ENCODE data around the gene NOS2. TPM values are rescaled to one million over a fixed set of nuclear protein-coding genes. Genes with fewer than 3 reads are reported as not detected.
"Not testable (repeated sequence)": the region's sequence is repeated elsewhere in the genome, so short reads cannot be mapped to it uniquely, and the experiment has no call there.

Gene NOS2
- 1.3 TPM for polyA plus RNA-seq
- long read RNA-seq, donor 1: 0 reads
- long read RNA-seq, donor 2: 0 reads
- long read RNA-seq, donor 3: 0 reads
- long read RNA-seq, donor 4: 0 reads
- long read RNA-seq, donor 5: 0 reads
- long read RNA-seq, donor 6: 0 reads
- long read RNA-seq, donor 7: 0 reads
- long read RNA-seq, donor 8: 0 reads
- long read RNA-seq, donor 9: 0 reads
- long read RNA-seq, donor 10: 0 reads
- long read RNA-seq, donor 11: 0 reads

- H3K4me1 ChIP-seq (ENCODE audit: control insufficient read depth, insufficient read depth, low read length): peaks cover 38% of the 10 kb centered on the region
- no peaks in the 10 kb centered on the region for H3K9me3 ChIP-seq (ENCODE audit: control insufficient read depth, low read depth, low read length)
- H3K4me3 ChIP-seq (ENCODE audit: low read length): no peak within 1 kb of the TSS
- WGBS (ENCODE audit: insufficient coverage, low lambda C conversion rate): no CpG with 5 or more reads among the region's 1 CpG
- H3K36me3 ChIP-seq (ENCODE audit: control insufficient read depth, insufficient read depth, low read length): no peaks in the 10 kb centered on the region
- H3K27me3 ChIP-seq (ENCODE audit: control insufficient read depth, insufficient read depth, low read length): no peaks in the 10 kb centered on the region
- peak; percentile 81 to 91 for DNase-seq
- peak within 1 kb of the TSS; percentile 52 for H3K27ac ChIP-seq (ENCODE audit: low read length)
Observed at GRCh38 chr17:27800522-27800921, at the start of gene NOS2. TSS of gene NOS2 (minus strand) at chr17:27800529. CDS start at chr17:27798809, 1,720 bp downstream.

- Histone ChIP-seq H3K9me3 (ENCODE audit: control insufficient read depth, low read depth, low read length) (peaks cover 5% of the 10 kb centered on the region), H3K4me3 (ENCODE audit: low read length) (no peak overlapping the region), H3K36me3 (ENCODE audit: control insufficient read depth, insufficient read depth, low read length) (no peaks in the 10 kb centered on the region), H3K27ac (ENCODE audit: low read length) (no peak overlapping the region), H3K27me3 (ENCODE audit: control insufficient read depth, insufficient read depth, low read length) (no peaks in the 10 kb centered on the region), H3K4me1 (ENCODE audit: control insufficient read depth, insufficient read depth, low read length) (peaks cover 26% of the 10 kb centered on the region)
- no peak for DNase-seq
- 83% methylated on average over 1 of the region's 9 CpGs for WGBS (ENCODE audit: insufficient coverage, low lambda C conversion rate)
Observed at GRCh38 chr17:27849474-27850185, 49.3 kb upstream of the NOS2 start.

- H3K9me3 ChIP-seq (ENCODE audit: control insufficient read depth, low read depth, low read length): peaks cover 5% of the 10 kb centered on the region
- DNase-seq: no peak
Observed at GRCh38 chr17:27848931-27849330, 48.6 kb upstream of the NOS2 start.

GRCh38 chr17:27846808-27847307, 46.5 kb upstream of the NOS2 start:
- H3K4me1 ChIP-seq (ENCODE audit: control insufficient read depth, insufficient read depth, low read length): peaks cover 26% of the 10 kb centered on the region
- not testable (repeated sequence) for DNase-seq; H3K9me3 ChIP-seq (ENCODE audit: control insufficient read depth, low read depth, low read length); H3K4me3 ChIP-seq (ENCODE audit: low read length); H3K27me3 ChIP-seq (ENCODE audit: control insufficient read depth, insufficient read depth, low read length); H3K27ac ChIP-seq (ENCODE audit: low read length); H3K36me3 ChIP-seq (ENCODE audit: control insufficient read depth, insufficient read depth, low read length)
- WGBS (ENCODE audit: insufficient coverage, low lambda C conversion rate): no CpG with 5 or more reads among the region's 11 CpGs

More at GRCh38 chr17:27848931-27849330, 48.6 kb upstream of the NOS2 start:
- 80% methylated on average over 1 of the region's 3 CpGs for WGBS (ENCODE audit: insufficient coverage, low lambda C conversion rate)
- H3K27ac ChIP-seq (ENCODE audit: low read length): no peak overlapping the region
- no peaks in the 10 kb centered on the region for H3K36me3 ChIP-seq (ENCODE audit: control insufficient read depth, insufficient read depth, low read length)
- peaks cover 26% of the 10 kb centered on the region for H3K4me1 ChIP-seq (ENCODE audit: control insufficient read depth, insufficient read depth, low read length)
- no peaks in the 10 kb centered on the region for H3K27me3 ChIP-seq (ENCODE audit: control insufficient read depth, insufficient read depth, low read length)
- H3K4me3 ChIP-seq (ENCODE audit: low read length): no peak overlapping the region

GRCh38 chr17:27846042-27846655, 45.8 kb upstream of the NOS2 start:
- no CpG with 5 or more reads among the region's 23 CpGs for WGBS (ENCODE audit: insufficient coverage, low lambda C conversion rate)
- Histone ChIP-seq H3K4me1 (ENCODE audit: control insufficient read depth, insufficient read depth, low read length) (peaks cover 26% of the 10 kb centered on the region), H3K4me3 (ENCODE audit: low read length) (no peak overlapping the region), H3K9me3 (ENCODE audit: control insufficient read depth, low read depth, low read length) (peaks cover 5% of the 10 kb centered on the region), H3K27me3 (ENCODE audit: control insufficient read depth, insufficient read depth, low read length) (no peaks in the 10 kb centered on the region), H3K27ac (ENCODE audit: low read length) (peak overlapping the region; percentile 78), H3K36me3 (ENCODE audit: control insufficient read depth, insufficient read depth, low read length) (no peaks in the 10 kb centered on the region)
- peak in 1 of 2 donors; percentile 64 for DNase-seq

- Histone ChIP-seq H3K27ac (ENCODE audit: low read length) (peak overlapping the region; percentile 78), H3K4me3 (ENCODE audit: low read length) (no peak overlapping the region), H3K4me1 (ENCODE audit: control insufficient read depth, insufficient read depth, low read length) (peaks cover 26% of the 10 kb centered on the region), H3K36me3 (ENCODE audit: control insufficient read depth, insufficient read depth, low read length) (no peaks in the 10 kb centered on the region), H3K9me3 (ENCODE audit: control insufficient read depth, low read depth, low read length) (peaks cover 5% of the 10 kb centered on the region), H3K27me3 (ENCODE audit: control insufficient read depth, insufficient read depth, low read length) (no peaks in the 10 kb centered on the region)
- peak; percentile 83 to 95 for DNase-seq
- WGBS (ENCODE audit: insufficient coverage, low lambda C conversion rate): 20% methylated on average over 4 of the region's 13 CpGs
Observed at GRCh38 chr17:27845264-27846041, 45.1 kb upstream of the NOS2 start.

- Histone ChIP-seq H3K36me3 (ENCODE audit: control insufficient read depth, insufficient read depth, low read length) (no peaks in the 10 kb centered on the region), H3K4me1 (ENCODE audit: control insufficient read depth, insufficient read depth, low read length) (peaks cover 9% of the 10 kb centered on the region), H3K9me3 (ENCODE audit: control insufficient read depth, low read depth, low read length) (no peaks in the 10 kb centered on the region), H3K27ac (ENCODE audit: low read length) (no peak overlapping the region), H3K4me3 (ENCODE audit: low read length) (no peak overlapping the region), H3K27me3 (ENCODE audit: control insufficient read depth, insufficient read depth, low read length) (no peaks in the 10 kb centered on the region)
- no peak for DNase-seq
- WGBS (ENCODE audit: insufficient coverage, low lambda C conversion rate): 100% methylated on average over 1 of the region's 1 CpG
Observed at GRCh38 chr17:27840688-27841087, 40.4 kb upstream of the NOS2 start.

GRCh38 chr17:27840406-27840678, 40.0 kb upstream of the NOS2 start:
- H3K27me3 ChIP-seq (ENCODE audit: control insufficient read depth, insufficient read depth, low read length); H3K36me3 ChIP-seq (ENCODE audit: control insufficient read depth, insufficient read depth, low read length); H3K27ac ChIP-seq (ENCODE audit: low read length); H3K4me3 ChIP-seq (ENCODE audit: low read length); H3K9me3 ChIP-seq (ENCODE audit: control insufficient read depth, low read depth, low read length); H3K4me1 ChIP-seq (ENCODE audit: control insufficient read depth, insufficient read depth, low read length); DNase-seq: not testable (repeated sequence)
- WGBS (ENCODE audit: insufficient coverage, low lambda C conversion rate): no CpG with 5 or more reads among the region's 1 CpG

- not testable (repeated sequence) for H3K9me3 ChIP-seq (ENCODE audit: control insufficient read depth, low read depth, low read length); DNase-seq; H3K27me3 ChIP-seq (ENCODE audit: control insufficient read depth, insufficient read depth, low read length); H3K4me1 ChIP-seq (ENCODE audit: control insufficient read depth, insufficient read depth, low read length); H3K27ac ChIP-seq (ENCODE audit: low read length); H3K4me3 ChIP-seq (ENCODE audit: low read length); H3K36me3 ChIP-seq (ENCODE audit: control insufficient read depth, insufficient read depth, low read length)
- WGBS (ENCODE audit: insufficient coverage, low lambda C conversion rate): no CpG with 5 or more reads among the region's 4 CpGs
Observed at GRCh38 chr17:27839571-27840405, 39.5 kb upstream of the NOS2 start.
